Measurements from ENCODE around the gene CST3. TPM values are rescaled to one million over a fixed set of nuclear protein-coding genes. Genes with fewer than 3 reads are reported as not detected.

CST3 gene
- total and polyA plus RNA-seq, 2 of the 8 experiments (the other 6 are each of a cell fraction or from before 2014, with no cell fraction given) = 53.2 to 184 TPM

GRCh38 chr20:23645575-23645974 lies 7.8 kb upstream of the CST3 start:
- Histone ChIP-seq H3K4me3 (ENCODE audit: extremely low read depth in 1 of 4, insufficient read depth in 2 of 4, low read depth in 3 of 4, low read length in 4 of 4) (no peak overlapping the region), H3K4me1 (replicated peaks in 1 of 4; ENCODE audit: control insufficient read depth in 3 of 4, insufficient read depth in 4 of 4, low read length in 3 of 4) (peaks cover 0 to 1% (median 0%) of the 10 kb centered on the region in 4 experiments; a peak in 4 of 7 replicates), H3K9ac (replicated peaks in 1 of 4; ENCODE audit: extremely low read depth in 1 of 4, low read depth in 3 of 4, low read length in 3 of 4) (no peak overlapping the region), H3K79me2 (ENCODE audit: control insufficient read depth in 1 of 2, insufficient read depth in 2 of 2, low read length in 2 of 2) (no peaks in the 10 kb centered on the region), H2BK120ac (replicated peaks; ENCODE audit: low read depth, low read length) (no peak overlapping the region), H3K9me3 (ENCODE audit: insufficient read depth in 2 of 2, low read depth in 1 of 2, low read length in 1 of 2) (no peaks in the 10 kb centered on the region), H4K91ac (replicated peaks; ENCODE audit: insufficient read length, low read length) (no peak overlapping the region), H2BK20ac (ENCODE audit: low read length) (no peak overlapping the region), H4K20me1 (replicated peaks in 1 of 2; ENCODE audit: control insufficient read depth in 1 of 2, insufficient read depth in 2 of 2, low read length in 2 of 2) (no peaks in the 10 kb centered on the region), H2BK5ac (ENCODE audit: low read depth, low read length) (no peak overlapping the region), H3K4ac (replicated peaks; ENCODE audit: insufficient read length, low read depth, low read length) (no peak overlapping the region), H3K14ac (ENCODE audit: insufficient read length) (no peak overlapping the region), H4K8ac (ENCODE audit: extremely low read depth, insufficient read depth, low read length) (no peak overlapping the region), H4K5ac (ENCODE audit: insufficient read length, low read depth, low read length) (no peak overlapping the region), H2AFZ (ENCODE audit: low read length) (no peak overlapping the region), H2BK12ac (ENCODE audit: low read depth, low read length) (no peak overlapping the region), H2AK5ac (ENCODE audit: low read depth, low read length) (no peak overlapping the region), H3K79me1 (ENCODE audit: low read depth, low read length) (no peaks in the 10 kb centered on the region), H2BK15ac (ENCODE audit: low read length) (no peak overlapping the region), H3K56ac (replicated peaks; ENCODE audit: insufficient read length, low read depth, low read length) (no peak overlapping the region), H3K36me3 (ENCODE audit: control insufficient read depth in 2 of 4, insufficient read depth in 4 of 4, low read length in 3 of 4) (no peaks in the 10 kb centered on the region), H3K23ac (ENCODE audit: insufficient read length) (no peak overlapping the region), H3K4me2 (ENCODE audit: insufficient read depth in 1 of 2, low read depth in 2 of 2, low read length in 2 of 2) (no peak overlapping the region), H3K27me3 (replicated peaks in 1 of 4; ENCODE audit: control insufficient read depth in 3 of 4, extremely low read depth in 1 of 4, insufficient read depth in 3 of 4, low read length in 3 of 4) (no peaks in the 10 kb centered on the region; a peak in 1 of 7 replicates), H3K18ac (ENCODE audit: extremely low read depth, low read length) (no peak overlapping the region), H3K27ac (ENCODE audit: low read depth, low read length) (no peak overlapping the region), H3K23me2 (ENCODE audit: low read depth, low read length) (no peaks in the 10 kb centered on the region; the same call in 1 of the 2 replicates)
- ChIA-PET POLR2A (ENCODE audit: partially characterized antibody) (no interaction called here), CTCF (ENCODE audit: partially characterized antibody) (interaction anchor here (0.9 to 1.6 kb wide), 2 partner anchors 23 to 35 kb away, joined by 3 to 4 read pairs; no protein-coding TSS in a partner anchor)
- DNase-seq (ENCODE audit: low read depth in 1 of 2, low spot score in 2 of 2) = no peak
- WGBS, 2 experiments (ENCODE audit: extremely low coverage in 1 of 2, insufficient coverage in 1 of 2, insufficient read length in 1 of 2, insufficient replicate concordance in 2 of 2, low coverage in 1 of 2, low lambda C conversion rate in 2 of 2, missing lambda C conversion rate in 1 of 2) = 93% methylated on average over 1 of the region's 1 CpG; no CpG with 5 or more reads in 1 of the 2 experiments
- FAIRE-seq = no peak
- TF ChIP-seq PHF8 (conservative IDR thresholded peaks at IDR 0.05; ENCODE audit: low read depth, low read length) (no peak), KDM1A (IDR thresholded peaks at IDR 0.05; ENCODE audit: borderline replicate concordance, low read length) (no peak), POU5F1 (IDR thresholded peaks at IDR 0.05; ENCODE audit: low read depth, low read length) (no peak), RXRA (IDR thresholded peaks at IDR 0.05; ENCODE audit: insufficient read depth, low read depth, low read length) (no peak), RNF2 (IDR thresholded peaks at IDR 0.05; ENCODE audit: borderline replicate concordance, low read depth, low read length, missing control alignments, poor library complexity, severe bottlenecking) (no peak), RAD21 (IDR thresholded peaks at IDR 0.05 in 1 of 2, conservative IDR thresholded peaks at IDR 0.05 in 1 of 2; ENCODE audit: low read depth in 2 of 2, low read length in 2 of 2) (no peak), SUZ12 (IDR thresholded peaks at IDR 0.05; ENCODE audit: low read length) (no peak), CTBP2 (IDR thresholded peaks at IDR 0.05; ENCODE audit: borderline replicate concordance, insufficient read depth, insufficient read length, low read length) (no peak), SP1 (IDR thresholded peaks at IDR 0.05; ENCODE audit: low read depth, low read length) (no peak), JUND (IDR thresholded peaks at IDR 0.05; ENCODE audit: low read length) (no peak), NANOG (IDR thresholded peaks at IDR 0.05; ENCODE audit: insufficient read depth, low read depth, low read length, poor library complexity, severe bottlenecking) (no peak)

Data from H1 (cell line).